Psoas muscle (tissue), 8 donors: ENCODE measurements around the gene ETS1. TPM values are rescaled to one million over a fixed set of nuclear protein-coding genes. Genes with fewer than 3 reads are reported as not detected.

Experiments used
- ATAC-seq, 4 donors: fragments of 200-7000 bp; cut with Tn5 transposase; one replicate each; pipeline ENCODE4 v1.9.1; 2020; ENCODE audit warnings: moderate library complexity in 3 of 4, mild to moderate bottlenecking in 2 of 4
- DNase-seq, 2 donors: peaks; one replicate each; pipeline ENCODE4 v3.0.0-alpha.2; 2020
- H3K27ac ChIP-seq: fragments of 200-600 bp; one replicate; pipeline ENCODE4 v1.8.0; 2022
- H3K27me3 ChIP-seq, 3 donors: fragments of 200-600 bp in 1 of 3; one replicate each; pipeline versions ENCODE4 v1.6.1 to v1.8.0; 2013 to 2022; ENCODE audit warnings: low read length in 2 of 3, mild to moderate bottlenecking in 2 of 3, moderate library complexity in 1 of 3; ENCODE audit not compliant: insufficient read depth in 3 of 3
- H3K36me3 ChIP-seq, 2 donors: fragments of 200-600 bp in 1 of 2; one replicate each; pipeline versions ENCODE4 v1.6.1 to v1.8.0; 2013 to 2022; ENCODE audit warnings: low read depth in 1 of 2, mild to moderate bottlenecking in 1 of 2, moderate library complexity in 1 of 2; ENCODE audit not compliant: insufficient read depth in 1 of 2
- H3K4me1 ChIP-seq: fragments of 200-600 bp; one replicate; pipeline ENCODE4 v1.8.0; 2022
- H3K4me3 ChIP-seq: fragments of 200-600 bp; one replicate; pipeline ENCODE4 v1.8.0; 2022; ENCODE audit warnings: mild to moderate bottlenecking
- H3K9me3 ChIP-seq: fragments of 200-600 bp; one replicate; pipeline ENCODE4 v1.8.0; 2022
- CTCF ChIP-seq: fragments of 200-600 bp; IDR thresholded peaks from one replicate; pipeline ENCODE4 v1.8.0; 2022; ENCODE audit warnings: antibody characterized with exemption
- WGBS, 3 donors: extraction: QIAGEN DNeasy Blood & Tissue Kit; methylation state at CpG; one replicate each; pipeline versions ENCODE4 v1.1.6 to v1.1.7; 2013; 5-methylcytosine and 5-hydroxymethylcytosine counted together
- intact Hi-C, 2 donors: fragments of 100-400 bp; cut with DNase I; formaldehyde crosslinking; loops; one replicate each; pipeline versions ENCODE4 v1.11.0 to v1.14.2; 2022
- polyA plus RNA-seq, 3 donors: library from polyadenylated mRNA; stranded (reverse); fragments of 200-250 nt; gene quantifications; one replicate each; pipeline ENCODE4 v1.2.3, GENCODE V29; 2013
- total RNA-seq, 4 donors: library from RNA; stranded (reverse); fragmentation: NEBNext Ultra II Directional in 2 of 4; extraction: Animal tissue kit (Norgen Biotek cat#: 25700) in 2 of 4; gene quantifications; one replicate each; pipeline versions ENCODE4 v1.2.1 to v1.2.4, GENCODE V29; 2021 to 2023
- donor health status: healthy with polysubstance abuse.
- donor health status: DM: no; HTN: no; CAD: no; lungs with moderate emphysema.
- donor health status: Bipolar disorder and iron deficiency.
- donor health status: healthy.
- donor health status: DM: yes; HTN: yes; CAD: no.
- donor health status: DM: no; HTN: no; CAD: no.
- donor health status: DM: no; HTN: no; CAD: no.
- donor health status: DM: yes; HTN: yes; CAD: no.

Gene ETS1
- total and polyA plus RNA-seq, 7 donors = 8.5 to 32.4 (median 19.3) TPM

GRCh38 chr11:128522055-128522942, 65.1 kb downstream of the ETS1 start:
- Histone ChIP-seq H3K4me1 (peaks cover 18% of the 10 kb centered on the region), H3K36me3 (no peaks in the 10 kb centered on the region), H3K9me3 (no peaks in the 10 kb centered on the region), H3K27ac (peak overlapping the region; percentile 93), H3K27me3 (no peaks in the 10 kb centered on the region), H3K4me3 (peak overlapping the region; percentile 88)
- no peak for TF ChIP-seq CTCF
- WGBS, 3 donors = 0 to 1% (median 1%) methylated on average over 86 to 92 of the region's 93 CpGs
- intact Hi-C loops = no loop called here
- peak; percentile 93 to 96 for DNase-seq
- peak; percentile 94 to 97 (median 95) for ATAC-seq

GRCh38 chr11:128521682-128522054, 65.7 kb downstream of the ETS1 start:
- peak; percentile 0 to 13 (median 0) for ATAC-seq
- intact Hi-C loops = no loop called here

GRCh38 chr11:128520888-128521681, 66.3 kb downstream of the ETS1 start:
- peak overlapping the region; percentile 93 for H3K27ac ChIP-seq
- intact Hi-C loops = no loop called here
- no peaks in the 10 kb centered on the region for H3K36me3 ChIP-seq
- H3K4me3 ChIP-seq = peak overlapping the region; percentile 88
- WGBS, 3 donors = 10 to 24% (median 11%) methylated on average over 12 of the region's 12 CpGs
- H3K4me1 ChIP-seq = peaks cover 29% of the 10 kb centered on the region
- H3K27me3 ChIP-seq = no peaks in the 10 kb centered on the region
- peak in 1 of 2 donors; percentile 51 for DNase-seq
- H3K9me3 ChIP-seq = no peaks in the 10 kb centered on the region
- no peak for TF ChIP-seq CTCF
- no peak for ATAC-seq

More at GRCh38 chr11:128521682-128522054, 65.7 kb downstream of the ETS1 start:
- H3K27ac ChIP-seq = peak overlapping the region; percentile 93
- no peaks in the 10 kb centered on the region for H3K27me3 ChIP-seq
- DNase-seq = peak in 1 of 2 donors; percentile 63
- peak overlapping the region; percentile 88 for H3K4me3 ChIP-seq
- H3K4me1 ChIP-seq = peaks cover 23% of the 10 kb centered on the region
- H3K9me3 ChIP-seq = no peaks in the 10 kb centered on the region
- 1 to 2% (median 1%) methylated on average over 17 to 19 of the region's 19 CpGs for WGBS, 3 donors
- no peak for TF ChIP-seq CTCF
- no peaks in the 10 kb centered on the region for H3K36me3 ChIP-seq

- intact Hi-C loops = no loop called here
- peaks cover 29% of the 10 kb centered on the region for H3K4me1 ChIP-seq
Measured at GRCh38 chr11:128520206-128520887, 67.0 kb downstream of the ETS1 start.

More at GRCh38 chr11:128520206-128520887, 67.0 kb downstream of the ETS1 start:
- Histone ChIP-seq H3K27ac (peak overlapping the region; percentile 93), H3K27me3 (no peaks in the 10 kb centered on the region), H3K36me3 (no peaks in the 10 kb centered on the region), H3K4me3 (peak overlapping the region; percentile 88), H3K9me3 (no peaks in the 10 kb centered on the region)
- TF ChIP-seq CTCF = no peak
- ATAC-seq (no peak), DNase-seq (no peak)
- 53 to 60% (median 58%) methylated on average over 7 of the region's 7 CpGs for WGBS, 3 donors
